DMS153 (cell line): Measurements from ENCODE around the gene RABL2B.

Experiments
- DNase-seq: peaks from one replicate; lab custom pipeline; 2025; lab: John Stamatoyannopoulos, UW

RABL2B gene

DNA sequence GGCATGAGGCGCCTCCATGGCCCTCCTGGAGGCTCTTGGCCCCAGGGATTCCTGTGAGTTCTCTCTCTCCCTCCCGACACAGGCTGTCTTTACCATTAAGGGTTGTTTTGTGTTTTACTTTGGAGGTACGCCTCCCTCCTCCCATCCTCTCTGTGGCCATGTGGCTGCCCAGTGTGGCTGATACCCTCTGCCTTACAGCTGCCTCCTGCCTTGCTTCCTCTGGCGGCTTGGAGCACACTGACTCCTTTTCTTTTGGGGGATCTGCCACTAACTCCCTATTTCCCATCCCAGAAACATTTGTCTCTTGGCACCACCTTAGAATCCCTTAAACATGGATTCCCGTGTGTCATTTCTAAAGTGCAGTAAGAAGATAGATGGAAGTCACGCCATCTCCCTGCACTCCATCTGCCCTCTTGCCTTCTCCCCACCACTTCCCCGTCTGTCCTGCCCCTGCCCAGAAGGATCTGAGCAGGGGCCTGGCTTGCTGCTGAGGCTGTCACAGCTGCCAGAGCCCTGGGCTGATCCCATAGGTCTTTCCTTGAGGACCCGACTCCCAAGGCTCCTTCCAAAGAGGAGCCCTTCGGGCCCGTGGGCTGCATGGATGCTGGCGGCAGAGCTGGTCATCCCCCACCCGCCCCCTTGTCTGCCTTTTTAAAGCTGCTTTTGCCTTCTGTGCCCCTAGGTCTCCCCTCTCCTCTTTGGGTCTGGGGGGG is 60.6 kb downstream of the RABL2B start:
- no peak for DNase-seq

- DNase-seq: no peak
Measured at GRCh38 chr22:50722048-50722701, 61.3 kb downstream of the RABL2B start.

DNA sequence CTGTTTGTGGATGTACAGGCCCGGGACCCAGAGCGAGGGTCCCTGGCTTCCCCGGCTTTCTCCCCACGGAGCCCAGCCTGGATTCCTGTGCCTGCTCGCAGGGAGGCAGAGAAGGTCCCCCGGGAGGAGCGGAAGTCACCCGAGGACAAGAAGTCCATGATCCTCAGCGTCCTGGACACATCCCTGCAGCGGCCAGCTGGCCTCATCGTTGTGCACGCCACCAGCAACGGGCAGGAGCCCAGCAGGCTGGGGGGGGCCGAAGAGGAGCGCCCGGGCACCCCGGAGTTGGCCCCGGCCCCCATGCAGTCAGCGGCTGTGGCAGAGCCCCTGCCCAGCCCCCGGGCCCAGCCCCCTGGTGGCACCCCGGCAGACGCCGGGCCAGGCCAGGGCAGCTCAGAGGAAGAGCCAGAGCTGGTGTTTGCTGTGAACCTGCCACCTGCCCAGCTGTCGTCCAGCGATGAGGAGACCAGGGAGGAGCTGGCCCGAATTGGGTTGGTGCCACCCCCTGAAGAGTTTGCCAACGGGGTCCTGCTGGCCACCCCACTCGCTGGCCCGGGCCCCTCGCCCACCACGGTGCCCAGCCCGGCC is 62.1 kb downstream of the RABL2B start:
- no peak for DNase-seq

GRCh38 chr22:50720301-50721256 is 62.9 kb downstream of the RABL2B start:
- DNase-seq: no peak

GRCh38 chr22:50719814-50720300 is 63.6 kb downstream of the RABL2B start:
- no peak for DNase-seq

GRCh38 chr22:50718352-50718709 is 65.1 kb downstream of the RABL2B start:
- DNase-seq: no peak

DNA sequence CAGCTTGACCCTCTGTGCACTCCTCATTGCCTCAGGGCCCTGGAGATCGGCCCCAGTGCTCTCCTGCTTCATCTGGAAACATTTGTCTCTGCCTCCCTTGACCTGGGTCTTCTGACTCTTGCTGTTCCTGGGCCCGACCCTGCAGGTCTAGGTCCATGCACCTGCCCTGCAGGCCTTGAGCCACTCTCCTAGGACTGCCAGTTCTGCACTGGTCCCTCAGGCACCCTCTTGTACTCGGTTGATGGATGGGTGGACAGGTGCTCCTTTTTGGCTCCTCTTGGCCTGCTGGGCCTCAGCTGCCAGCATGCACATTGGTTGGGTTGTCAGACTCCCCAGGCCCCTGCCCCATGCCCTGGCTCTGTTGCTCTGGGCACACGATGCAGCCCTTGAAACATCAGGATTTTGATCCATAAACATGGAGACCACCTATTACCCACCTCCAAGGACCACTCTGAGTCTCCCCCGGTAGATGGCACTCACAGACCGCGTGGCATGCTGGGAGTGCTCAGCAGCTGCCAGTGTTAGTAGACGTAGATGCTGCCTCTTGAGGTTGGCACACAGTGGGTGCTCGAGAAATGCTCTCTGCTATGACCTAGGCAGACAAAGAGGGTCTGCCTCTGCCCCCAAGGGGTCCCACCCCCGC is 65.6 kb downstream of the RABL2B start:
- no peak for DNase-seq
